Measurements from ENCODE around the gene NQO2.

DNA sequence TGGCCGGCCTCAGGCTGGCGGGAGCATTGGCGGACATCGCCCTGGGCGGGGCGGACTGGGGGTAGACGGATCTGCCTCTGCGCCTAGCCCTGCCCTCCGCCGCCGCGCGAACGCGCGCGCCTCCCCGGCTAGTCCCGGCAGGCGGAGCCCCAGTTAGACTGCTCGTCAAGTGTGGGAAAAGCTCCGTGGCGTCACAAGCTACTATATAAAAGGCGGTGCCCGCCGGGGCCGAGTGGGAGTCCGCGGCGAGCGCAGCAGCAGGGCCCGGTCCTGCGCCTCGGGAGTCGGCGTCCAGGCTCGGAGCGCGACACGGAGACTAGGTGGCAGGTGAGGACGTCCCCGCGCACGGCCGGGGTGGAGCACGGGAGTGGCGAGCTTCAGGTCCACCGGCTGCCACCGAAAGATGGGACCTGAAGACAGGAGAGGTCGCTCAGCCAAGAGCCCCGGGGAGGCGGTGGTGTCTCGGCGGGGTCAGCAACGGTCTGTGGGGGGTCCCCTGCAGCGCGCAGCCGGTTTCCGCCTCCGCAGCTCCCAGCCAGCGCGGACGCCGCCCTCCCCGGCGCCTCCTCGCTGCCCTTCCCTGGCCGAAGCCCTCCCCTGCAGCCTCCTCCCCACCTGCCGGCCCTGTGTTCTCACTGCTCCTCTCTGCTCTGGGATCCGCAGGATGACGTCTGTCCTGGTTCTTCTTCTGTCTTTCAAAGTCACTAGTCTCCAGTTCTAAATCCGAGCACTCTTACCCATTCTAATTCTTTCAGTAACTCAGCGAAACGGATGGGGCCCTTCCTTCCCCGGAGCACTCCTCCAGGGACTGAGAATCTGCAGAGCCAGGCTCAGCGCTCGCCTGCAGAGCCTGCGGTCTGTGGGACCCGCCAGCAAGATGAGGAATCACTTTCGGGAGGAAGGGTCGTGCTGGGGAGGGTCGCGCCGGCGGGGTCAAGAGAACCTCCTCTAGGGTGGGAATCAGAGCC lies 64.3 kb downstream of the NQO2 start:
- TF ChIP-seq CTCF (conservative IDR thresholded peaks at IDR 0.05; ENCODE audit: low read depth, low read length): no peak
- no peak for TF ChIP-seq EZH2phosphoT487 (IDR thresholded peaks at IDR 0.05; ENCODE audit: borderline replicate concordance, low read length)
- TF ChIP-seq EZH2 (IDR thresholded peaks at IDR 0.05; ENCODE audit: low read length, unreplicated experiment): no peak

Measured in PC-3 (cell line).